SH-SY5Y (cell line): ENCODE measurements around the gene IZUMO2.

Source experiments
- GATA2 ChIP-seq: IDR thresholded peaks from 2 replicates; pipeline ENCODE4 v1.6.1; 2011; ENCODE audit warnings: mild to moderate bottlenecking, low read depth, low read length
- GATA3 ChIP-seq: IDR thresholded peaks from 2 replicates; pipeline ENCODE4 v1.6.1; 2011; ENCODE audit warnings: low read depth, mild to moderate bottlenecking, low read length, moderate library complexity

- TF ChIP-seq GATA2: no peak
- no peak for TF ChIP-seq GATA3
Observed at GRCh38 chr19:50173127-50173526, 10.0 kb upstream of the IZUMO2 start.
